Measurements from ENCODE around the gene RBSN.

- TF ChIP-seq CTCF (IDR thresholded peaks at IDR 0.05) (no peak), POLR2A (IDR thresholded peaks at IDR 0.05) (no peak)
These were observed 34.6 kb downstream of the RBSN start for GRCh38 chr3:15064299-15064834.

Data from tibial nerve (tissue), 3 donors.